Measurements from ENCODE around the gene HNRNPA3.
A peak's percentile ranks its signal among the peaks of the same experiment; 100 is the strongest.
"Not testable (repeated sequence)": the region's sequence is repeated elsewhere in the genome, so short reads cannot be mapped to it uniquely, and the experiment has no call there.

The HNRNPA3 gene

GRCh38 chr2:177188482-177189469 lies 23.8 kb upstream of the HNRNPA3 start:
- DNase-seq = no peak

GRCh38 chr2:177190941-177191340 lies 21.7 kb upstream of the HNRNPA3 start:
- DNase-seq = no peak

GRCh38 chr2:177192788-177193187 lies 19.8 kb upstream of the HNRNPA3 start:
- DNase-seq = no peak

- DNase-seq = no peak
These were observed 19.4 kb upstream of the HNRNPA3 start for GRCh38 chr2:177193240-177193639.

- DNase-seq = no peak
These were observed 17.4 kb upstream of the HNRNPA3 start for GRCh38 chr2:177195194-177195593.

- not testable (repeated sequence) for DNase-seq
These were observed 12.2 kb upstream of the HNRNPA3 start for GRCh38 chr2:177200419-177200818.

- DNase-seq = no peak
These were observed 10.7 kb upstream of the HNRNPA3 start for GRCh38 chr2:177201919-177202346.

- DNase-seq = no peak
These were observed 8.2 kb upstream of the HNRNPA3 start for GRCh38 chr2:177204417-177204816.

- DNase-seq = no peak
These were observed 5.5 kb upstream of the HNRNPA3 start for GRCh38 chr2:177207101-177207500.

GRCh38 chr2:177211169-177211568 lies 1.4 kb upstream of the HNRNPA3 start:
- no peak for DNase-seq

GRCh38 chr2:177211576-177212105 lies 953 bp upstream of the HNRNPA3 start:
- no peak for DNase-seq

- peak; percentile 96 for DNase-seq
These were observed 580 bp downstream of the HNRNPA3 start for GRCh38 chr2:177212891-177213856.

- no peak for DNase-seq
These were observed 4.8 kb downstream of the HNRNPA3 start for GRCh38 chr2:177217247-177217843.

- DNase-seq = not testable (repeated sequence)
These were observed 7.2 kb downstream of the HNRNPA3 start for GRCh38 chr2:177219787-177220186.

GRCh38 chr2:177221534-177221933 lies 8.9 kb downstream of the HNRNPA3 start:
- DNase-seq = no peak

- no peak for DNase-seq
These were observed 9.4 kb downstream of the HNRNPA3 start for GRCh38 chr2:177221970-177222369.

- not testable (repeated sequence) for DNase-seq
These were observed 10.8 kb downstream of the HNRNPA3 start for GRCh38 chr2:177223436-177223835.

- no peak for DNase-seq
These were observed 13.4 kb downstream of the HNRNPA3 start for GRCh38 chr2:177225965-177226360.

- no peak for DNase-seq
These were observed 17.0 kb downstream of the HNRNPA3 start for GRCh38 chr2:177229442-177230242.

GRCh38 chr2:177231270-177231669 lies 18.7 kb downstream of the HNRNPA3 start:
- DNase-seq = no peak

GRCh38 chr2:177232098-177232704 lies 19.6 kb downstream of the HNRNPA3 start:
- DNase-seq = no peak
